DOHH2 (cell line): Measurements from ENCODE around the gene TMEM272.
A peak's percentile ranks its signal among the peaks of the same experiment; 100 is the strongest.
"Not testable (repeated sequence)": the region's sequence is repeated elsewhere in the genome, so short reads cannot be mapped to it uniquely, and the experiment has no call there.

Experiments
- H3F3A ChIP-seq: fragments of 200-600 bp; sonication (generic), shearing (Covaris generic); 2 replicates; pipeline ENCODE4 v1.6.0; 2016; ENCODE audit warnings: antibody characterized with exemption, mild to moderate bottlenecking; ENCODE audit not compliant: control insufficient read depth, insufficient read depth
- H3K27ac ChIP-seq: fragments of 200-600 bp; sonication (generic); 2 replicates; pipeline ENCODE4 v1.5.1; 2014; ENCODE audit warnings: low read depth, mild to moderate bottlenecking, low read length, moderate library complexity
- H3K27me3 ChIP-seq: fragments of 200-600 bp; sonication (generic); 2 replicates; pipeline ENCODE4 v1.6.1; 2014; ENCODE audit warnings: mild to moderate bottlenecking, low read length, mixed read lengths; ENCODE audit not compliant: control insufficient read depth
- H3K36me3 ChIP-seq: fragments of 200-600 bp; sonication (generic); 2 replicates; pipeline ENCODE4 v1.6.1; 2014; ENCODE audit warnings: mild to moderate bottlenecking, low read length, moderate library complexity, mixed read lengths; ENCODE audit not compliant: control insufficient read depth
- H3K4me1 ChIP-seq: fragments of 200-600 bp; sonication (generic); 2 replicates; pipeline ENCODE4 v1.6.1; 2014; ENCODE audit warnings: mild to moderate bottlenecking, low read length, mixed read lengths; ENCODE audit not compliant: control insufficient read depth
- H3K4me2 ChIP-seq: fragments of 200-600 bp; sonication (generic); 2 replicates; pipeline ENCODE4 v1.6.0; 2014; ENCODE audit warnings: mild to moderate bottlenecking, low read length, moderate library complexity
- H3K4me3 ChIP-seq: fragments of 200-600 bp; sonication (generic); 2 replicates; pipeline ENCODE4 v1.5.1; 2014; ENCODE audit warnings: mild to moderate bottlenecking, low read length, mixed read lengths
- H3K79me2 ChIP-seq: fragments of 200-600 bp; sonication (generic); 2 replicates; pipeline ENCODE4 v1.6.1; 2014; ENCODE audit warnings: mild to moderate bottlenecking, low read length, mixed read lengths; ENCODE audit not compliant: control insufficient read depth
- H3K9me2 ChIP-seq: fragments of 200-600 bp; sonication (generic); replicated peaks from 2 replicates; pipeline ENCODE4 v1.6.1; 2014; ENCODE audit warnings: mild to moderate bottlenecking, low read length, mixed read lengths; ENCODE audit not compliant: control insufficient read depth
- H3K9me3 ChIP-seq: fragments of 200-600 bp; sonication (generic); 2 replicates; pipeline ENCODE4 v1.6.1; 2014; ENCODE audit warnings: antibody characterized with exemption, low read length, mixed read lengths; ENCODE audit not compliant: control insufficient read depth, insufficient read depth
- H4K20me1 ChIP-seq: fragments of 200-600 bp; sonication (generic); 2 replicates; pipeline ENCODE4 v1.6.0; 2014; ENCODE audit warnings: low read depth, mild to moderate bottlenecking, antibody characterized with exemption, low read length, moderate library complexity; ENCODE audit not compliant: control insufficient read depth, insufficient read depth
- EZH2phosphoT487 ChIP-seq: fragments of 200-600 bp; sonication (generic); IDR thresholded peaks from 2 replicates; pipeline ENCODE4 v1.6.1; 2017; ENCODE audit warnings: borderline replicate concordance, mild to moderate bottlenecking, antibody characterized with exemption, low read length, moderate library complexity, mixed read lengths
- TF ChIP-seq, protein P1 (sequence below): fragments of 200-600 bp; sonication (generic); IDR thresholded peaks from one replicate; pipeline ENCODE4 v1.5.1; 2014; ENCODE audit warnings: antibody characterized with exemption, mild to moderate bottlenecking, low read depth, low read length; ENCODE audit not compliant: poor library complexity, severe bottlenecking

The TMEM272 gene

DNA sequence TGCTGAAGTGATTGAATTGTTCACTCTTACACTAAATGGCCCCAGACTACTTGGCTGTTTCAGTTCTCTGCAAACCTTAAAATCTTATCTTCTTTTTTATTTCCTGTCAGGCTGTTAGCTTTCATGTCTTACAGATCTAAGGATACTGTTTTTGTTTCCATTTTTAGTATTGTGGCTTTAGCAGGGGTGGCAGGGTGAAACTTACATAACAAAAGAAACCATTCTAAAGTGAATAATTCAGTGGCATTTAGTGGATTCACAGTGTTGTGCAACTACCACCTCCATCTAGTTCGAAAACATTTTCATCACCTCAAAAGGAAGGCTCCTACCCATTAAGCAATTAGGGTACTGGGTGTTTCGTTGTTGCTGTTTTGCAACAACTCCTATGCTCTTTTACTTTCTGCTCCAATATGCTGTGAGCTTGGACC, 19.8 kb downstream of the TMEM272 start:
- H3K79me2 ChIP-seq, result no peaks in the 10 kb centered on the region
- H3K9me2 ChIP-seq, result no peaks in the 10 kb centered on the region
- TF ChIP-seq, protein P1, sequence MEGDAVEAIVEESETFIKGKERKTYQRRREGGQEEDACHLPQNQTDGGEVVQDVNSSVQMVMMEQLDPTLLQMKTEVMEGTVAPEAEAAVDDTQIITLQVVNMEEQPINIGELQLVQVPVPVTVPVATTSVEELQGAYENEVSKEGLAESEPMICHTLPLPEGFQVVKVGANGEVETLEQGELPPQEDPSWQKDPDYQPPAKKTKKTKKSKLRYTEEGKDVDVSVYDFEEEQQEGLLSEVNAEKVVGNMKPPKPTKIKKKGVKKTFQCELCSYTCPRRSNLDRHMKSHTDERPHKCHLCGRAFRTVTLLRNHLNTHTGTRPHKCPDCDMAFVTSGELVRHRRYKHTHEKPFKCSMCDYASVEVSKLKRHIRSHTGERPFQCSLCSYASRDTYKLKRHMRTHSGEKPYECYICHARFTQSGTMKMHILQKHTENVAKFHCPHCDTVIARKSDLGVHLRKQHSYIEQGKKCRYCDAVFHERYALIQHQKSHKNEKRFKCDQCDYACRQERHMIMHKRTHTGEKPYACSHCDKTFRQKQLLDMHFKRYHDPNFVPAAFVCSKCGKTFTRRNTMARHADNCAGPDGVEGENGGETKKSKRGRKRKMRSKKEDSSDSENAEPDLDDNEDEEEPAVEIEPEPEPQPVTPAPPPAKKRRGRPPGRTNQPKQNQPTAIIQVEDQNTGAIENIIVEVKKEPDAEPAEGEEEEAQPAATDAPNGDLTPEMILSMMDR, result no peak
- no peak for TF ChIP-seq EZH2phosphoT487
- H3K27ac ChIP-seq, result peak overlapping the region; percentile 95
- peak overlapping the region; percentile 68 for H3K4me3 ChIP-seq
- H3K9me3 ChIP-seq, result no peaks in the 10 kb centered on the region
- no peaks in the 10 kb centered on the region for H3K27me3 ChIP-seq
- peak overlapping the region; percentile 87 for H3K4me2 ChIP-seq
- no peaks in the 10 kb centered on the region for H3K36me3 ChIP-seq
- peaks cover 100% of the 10 kb centered on the region for H3K4me1 ChIP-seq
- peaks cover 38% of the 10 kb centered on the region for H3F3A ChIP-seq
- H4K20me1 ChIP-seq, result no peaks in the 10 kb centered on the region

DNA sequence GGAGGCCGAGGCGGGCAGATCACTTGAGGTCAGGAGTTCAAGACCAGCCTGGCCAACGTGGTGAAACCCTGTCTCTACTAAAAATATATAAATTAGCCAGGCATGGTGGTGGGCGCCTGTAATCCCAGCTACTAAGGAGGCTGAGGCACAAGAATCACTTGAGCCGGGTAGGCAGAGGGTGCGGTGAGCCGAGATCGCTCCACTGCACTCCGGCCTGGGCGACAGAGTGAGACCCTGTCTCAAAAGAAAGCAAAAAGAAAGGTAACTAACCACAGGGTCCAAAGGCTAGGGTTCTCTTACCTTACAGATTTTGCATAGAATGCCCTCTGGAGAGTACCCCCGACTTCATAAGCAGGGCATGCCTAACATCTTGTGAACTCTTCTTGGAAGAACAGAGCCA, 20.3 kb downstream of the TMEM272 start:
- Histone ChIP-seq H3F3A (peaks cover 33% of the 10 kb centered on the region), H3K4me3 (peak overlapping the region; percentile 68), H3K4me2 (peak overlapping the region; percentile 87), H3K27ac (peak overlapping the region; percentile 95), H3K4me1 (peaks cover 100% of the 10 kb centered on the region)
- not testable (repeated sequence) for H4K20me1 ChIP-seq, H3K36me3 ChIP-seq, H3K9me3 ChIP-seq, H3K27me3 ChIP-seq, H3K79me2 ChIP-seq, H3K9me2 ChIP-seq

- peaks cover 25% of the 10 kb centered on the region for H3F3A ChIP-seq
- H3K79me2 ChIP-seq, result no peaks in the 10 kb centered on the region
- H3K9me2 ChIP-seq, result no peaks in the 10 kb centered on the region
- H3K9me3 ChIP-seq, result no peaks in the 10 kb centered on the region
- H3K4me3 ChIP-seq, result no peak overlapping the region
- H3K27me3 ChIP-seq, result no peaks in the 10 kb centered on the region
- TF ChIP-seq, protein P1, result no peak
- no peak for TF ChIP-seq EZH2phosphoT487
- H3K36me3 ChIP-seq, result no peaks in the 10 kb centered on the region
- H3K27ac ChIP-seq, result no peak overlapping the region
- no peaks in the 10 kb centered on the region for H4K20me1 ChIP-seq
- H3K4me1 ChIP-seq, result peaks cover 100% of the 10 kb centered on the region
- no peak overlapping the region for H3K4me2 ChIP-seq
Measured at GRCh38 chr13:51823863-51824262, 21.1 kb downstream of the TMEM272 start.

- H3K4me2 ChIP-seq, result no peak overlapping the region
- H3K79me2 ChIP-seq, result no peaks in the 10 kb centered on the region
Measured at GRCh38 chr13:51823359-51823758, 21.6 kb downstream of the TMEM272 start.

More at GRCh38 chr13:51823359-51823758, 21.6 kb downstream of the TMEM272 start:
- H3K4me1 ChIP-seq, result peaks cover 96% of the 10 kb centered on the region
- no peaks in the 10 kb centered on the region for H3K27me3 ChIP-seq
- no peaks in the 10 kb centered on the region for H4K20me1 ChIP-seq
- H3K4me3 ChIP-seq, result no peak overlapping the region
- no peaks in the 10 kb centered on the region for H3K9me2 ChIP-seq
- no peaks in the 10 kb centered on the region for H3K36me3 ChIP-seq
- TF ChIP-seq, protein P1, result no peak
- TF ChIP-seq EZH2phosphoT487, result no peak
- H3K27ac ChIP-seq, result no peak overlapping the region
- no peaks in the 10 kb centered on the region for H3K9me3 ChIP-seq
- H3F3A ChIP-seq, result peaks cover 20% of the 10 kb centered on the region
